HepG2 (cell line): ENCODE data around the gene EEF1AKMT4. TPM values are rescaled to one million over a fixed set of nuclear protein-coding genes. Genes with fewer than 3 reads are reported as not detected.
A peak's percentile ranks its signal among the peaks of the same experiment; 100 is the strongest.

ENCODE experiments used
- ARHGAP35 ChIP-seq: sonication (generic); formaldehyde crosslinking; IDR thresholded peaks from 2 replicates; pipeline ENCODE4 v1.9.0; 2022; ENCODE audit warnings: mild to moderate bottlenecking, inconsistent platforms, moderate library complexity, missing genetic modification reagents, borderline replicate concordance
- ELF1 ChIP-seq: sonication (generic); formaldehyde crosslinking; IDR thresholded peaks from 2 replicates; pipeline ENCODE4 v1.4.0; 2020; ENCODE audit warnings: missing genetic modification reagents
- HNRNPK ChIP-seq: fragments of 200-400 bp; formaldehyde crosslinking; IDR thresholded peaks from 2 replicates; pipeline ENCODE4 v1.6.1; 2018; ENCODE audit warnings: low read length, low read depth, moderate library complexity, mild to moderate bottlenecking; ENCODE audit not compliant: poor library complexity, severe bottlenecking
- HOXA9 ChIP-seq: sonication (generic); formaldehyde crosslinking; IDR thresholded peaks from 2 replicates; pipeline ENCODE4 v1.8.1; 2022; ENCODE audit warnings: missing genetic modification reagents, mild to moderate bottlenecking, moderate library complexity, borderline replicate concordance
- KAT2B ChIP-seq: fragments of 150-350 bp; IDR thresholded peaks from 2 replicates; pipeline ENCODE4 v1.6.1; 2014; ENCODE audit warnings: low read depth, low read length, borderline replicate concordance
- MTA3 ChIP-seq: sonication (generic); formaldehyde crosslinking; IDR thresholded peaks from 2 replicates; pipeline ENCODE4 v1.4.0; 2020; ENCODE audit warnings: missing genetic modification reagents
- MYNN ChIP-seq: sonication (generic); formaldehyde crosslinking; IDR thresholded peaks from 2 replicates; pipeline ENCODE4 v1.4.0; 2020; ENCODE audit warnings: mild to moderate bottlenecking, low read depth, missing genetic modification reagents
- NBN ChIP-seq: fragments of 450-650 bp; conservative IDR thresholded peaks from 2 replicates; pipeline ENCODE4 v1.6.1; 2017
- NFYC ChIP-seq: IDR thresholded peaks from 2 replicates; pipeline ENCODE4 v1.6.1; 2016; ENCODE audit warnings: missing genetic modification reagents, missing compliant biosample characterization
- PLRG1 ChIP-seq: fragments of 450-650 bp; conservative IDR thresholded peaks from 2 replicates; pipeline ENCODE4 v1.6.1; 2016
- POLR2A ChIP-seq, 2 experiments: IDR thresholded peaks; 2 replicates each; pipeline ENCODE4 v1.6.1; 2011; ENCODE audit warnings: low read depth in 2 of 2, low read length in 2 of 2, mild to moderate bottlenecking in 1 of 2, moderate library complexity in 1 of 2; ENCODE audit not compliant: insufficient read depth in 1 of 2
- ZBTB7B ChIP-seq: sonication (generic); formaldehyde crosslinking; IDR thresholded peaks from 2 replicates; pipeline ENCODE4 v1.4.0; 2020; ENCODE audit warnings: missing genetic modification reagents
- ZC3H13 ChIP-seq: sonication (generic); formaldehyde crosslinking; IDR thresholded peaks from 2 replicates; pipeline ENCODE4 v1.8.1; 2023; ENCODE audit warnings: mild to moderate bottlenecking, missing genetic modification reagents, moderate library complexity
- ZKSCAN1 ChIP-seq: fragments of 150-350 bp; IDR thresholded peaks from 2 replicates; pipeline ENCODE4 v1.6.1; 2014; ENCODE audit warnings: low read length
- ZMYM2 ChIP-seq: sonication (generic); formaldehyde crosslinking; IDR thresholded peaks from 2 replicates; pipeline ENCODE4 v1.8.0; 2022; ENCODE audit warnings: mild to moderate bottlenecking, missing genetic modification reagents
- ZNF263 ChIP-seq: sonication (generic); formaldehyde crosslinking; IDR thresholded peaks from 2 replicates; pipeline ENCODE4 v1.4.0; 2020; ENCODE audit warnings: missing genetic modification reagents
- ZNF326 ChIP-seq: sonication (generic); formaldehyde crosslinking; IDR thresholded peaks from 2 replicates; pipeline ENCODE4 v1.4.0; 2020; ENCODE audit warnings: missing genetic modification reagents, borderline replicate concordance
- ZNF335 ChIP-seq: sonication (generic); formaldehyde crosslinking; IDR thresholded peaks from 2 replicates; pipeline ENCODE4 v1.4.0; 2020; ENCODE audit warnings: missing genetic modification reagents
- ZNF431 ChIP-seq: sonication (generic); formaldehyde crosslinking; IDR thresholded peaks from 2 replicates; pipeline ENCODE4 v1.9.0; 2022; ENCODE audit warnings: missing genetic modification reagents, low read depth, mild to moderate bottlenecking, borderline replicate concordance
- ZNF446 ChIP-seq: sonication (generic); formaldehyde crosslinking; IDR thresholded peaks from 2 replicates; pipeline ENCODE4 v1.5.0; 2020; ENCODE audit warnings: mild to moderate bottlenecking, missing genetic modification reagents
- ZNF530 ChIP-seq: sonication (generic); formaldehyde crosslinking; IDR thresholded peaks from 2 replicates; pipeline ENCODE4 v1.5.0; 2020; ENCODE audit warnings: low read depth, mild to moderate bottlenecking, missing genetic modification reagents
- ZNF614 ChIP-seq: IDR thresholded peaks from 2 replicates; pipeline ENCODE4 v1.6.1; 2018; ENCODE audit warnings: missing biosample characterization, missing genetic modification reagents, inconsistent platforms, borderline replicate concordance
- polyA plus RNA-seq, 8 experiments: library from polyadenylated mRNA; depleted of rRNA in 3 of 8; stranded (reverse) in 7 of 8; unstranded in 1 of 8; fragments of >200 nt; fragmentation: Illumina TruSeq in 4 of 8; extraction: Trizol in 4 of 8; gene quantifications; 2 replicates each; pipeline versions ENCODE4 v1.2.1 to v1.2.3, GENCODE V29; 2011 to 2016; ENCODE audit warnings: low read depth in 4 of 8, missing spikeins in 1 of 8, mixed read lengths in 1 of 8; ENCODE audit not compliant: insufficient read depth in 1 of 8
- total RNA-seq, 5 experiments: library from RNA; depleted of rRNA; stranded (reverse); fragments of >200 nt; fragmentation: Illumina TruSeq; extraction: Trizol; gene quantifications; 2 replicates each; pipeline ENCODE4 v1.2.3, GENCODE V29; 2016; ENCODE audit warnings: low read depth in 1 of 5
- TF ChIP-seq, protein P1 (sequence below): sonication (generic); formaldehyde crosslinking; IDR thresholded peaks from 2 replicates; pipeline ENCODE4 v1.5.1; 2020; ENCODE audit warnings: mild to moderate bottlenecking, moderate library complexity, missing genetic modification reagents
- TF ChIP-seq, protein P2 (sequence below): sonication (generic); formaldehyde crosslinking; IDR thresholded peaks from 2 replicates; pipeline ENCODE4 v1.5.1; 2020; ENCODE audit warnings: missing genetic modification reagents, mild to moderate bottlenecking, borderline replicate concordance
- TF ChIP-seq, protein P3 (sequence below): sonication (generic); formaldehyde crosslinking; IDR thresholded peaks from 2 replicates; pipeline ENCODE4 v1.4.0; 2020; ENCODE audit warnings: missing genetic modification reagents
- TF ChIP-seq, protein P4 (sequence below): IDR thresholded peaks from 2 replicates; pipeline ENCODE4 v1.6.1; 2016; ENCODE audit warnings: low read depth, borderline replicate concordance
- TF ChIP-seq, protein P5 (sequence below): sonication (generic); formaldehyde crosslinking; IDR thresholded peaks from 2 replicates; pipeline ENCODE4 v1.8.1; 2023; ENCODE audit warnings: mild to moderate bottlenecking, moderate library complexity, missing genetic modification reagents

EEF1AKMT4 gene
- total and polyA plus RNA-seq, 2 of the 13 experiments (the other 11 are each of a cell fraction or from before 2014, with no cell fraction given): 13.1 to 15.8 TPM

DNA sequence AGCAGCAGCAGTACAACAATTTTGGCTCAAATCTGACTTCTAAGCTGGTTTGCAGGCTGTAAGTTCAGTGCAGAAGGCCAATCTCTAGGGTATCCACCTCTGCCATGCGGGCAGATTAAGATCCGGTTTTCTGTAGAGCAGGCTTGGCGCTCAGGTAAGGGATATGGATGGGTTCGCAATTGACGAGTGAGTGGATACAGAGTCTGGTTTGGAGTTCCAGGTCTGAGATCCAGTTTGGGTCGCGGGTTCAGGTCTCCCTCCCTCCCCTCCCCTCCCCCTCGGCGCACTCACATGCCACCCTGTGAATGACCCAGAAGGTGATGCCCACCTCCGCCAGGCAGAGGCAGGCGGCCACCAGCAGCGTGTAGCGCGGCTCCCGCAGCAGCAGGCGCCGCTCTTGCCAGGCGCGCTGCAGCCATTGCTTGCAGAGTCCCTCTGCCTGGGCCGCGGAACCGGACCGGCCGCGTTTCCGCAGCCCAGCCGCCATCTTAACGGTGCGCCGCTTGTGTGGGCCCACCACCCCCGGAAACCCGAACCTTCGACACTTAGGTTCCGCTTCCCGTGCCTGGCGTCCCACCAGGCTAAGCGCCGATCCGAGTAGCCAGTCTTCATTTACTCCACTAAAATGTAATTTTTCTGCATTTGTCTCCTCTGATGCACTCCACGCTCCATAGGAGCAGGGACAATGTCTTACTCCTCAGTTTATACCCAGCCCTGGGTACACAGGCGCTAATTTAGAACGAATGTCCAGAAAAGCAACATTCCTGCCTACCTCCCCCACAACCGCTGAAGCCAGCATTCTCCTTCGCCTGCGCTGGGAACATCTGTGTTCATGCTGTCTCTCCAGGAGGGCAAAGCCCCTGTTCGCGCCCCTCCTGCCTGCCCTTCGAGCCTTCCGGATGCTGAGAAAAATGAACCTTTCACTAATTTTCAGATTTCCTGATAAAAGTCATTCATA, 739 bp upstream of the EEF1AKMT4 start, which contains the start of gene ALG3 (continued):
- TF ChIP-seq, protein P1, sequence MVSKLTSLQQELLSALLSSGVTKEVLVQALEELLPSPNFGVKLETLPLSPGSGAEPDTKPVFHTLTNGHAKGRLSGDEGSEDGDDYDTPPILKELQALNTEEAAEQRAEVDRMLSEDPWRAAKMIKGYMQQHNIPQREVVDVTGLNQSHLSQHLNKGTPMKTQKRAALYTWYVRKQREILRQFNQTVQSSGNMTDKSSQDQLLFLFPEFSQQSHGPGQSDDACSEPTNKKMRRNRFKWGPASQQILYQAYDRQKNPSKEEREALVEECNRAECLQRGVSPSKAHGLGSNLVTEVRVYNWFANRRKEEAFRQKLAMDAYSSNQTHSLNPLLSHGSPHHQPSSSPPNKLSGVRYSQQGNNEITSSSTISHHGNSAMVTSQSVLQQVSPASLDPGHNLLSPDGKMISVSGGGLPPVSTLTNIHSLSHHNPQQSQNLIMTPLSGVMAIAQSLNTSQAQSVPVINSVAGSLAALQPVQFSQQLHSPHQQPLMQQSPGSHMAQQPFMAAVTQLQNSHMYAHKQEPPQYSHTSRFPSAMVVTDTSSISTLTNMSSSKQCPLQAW: no peak; the same call in 1 of the 2 replicates
- TF ChIP-seq NFYC (CRISPR knock-in tag) (peak; percentile 51), ZNF326 (CRISPR knock-in tag) (0 out of 2 replicates have a peak, but pooled peaks have one; percentile 31), ZNF263 (CRISPR knock-in tag) (peak; percentile 47; the same call in 1 of the 2 replicates), ZNF335 (CRISPR knock-in tag) (peak; percentile 37), NBN (no peak), KAT2B (no peak), HNRNPK (peak; percentile 75), ZC3H13 (peak; percentile 75), ZNF446 (CRISPR knock-in tag) (peak; percentile 90), HOXA9 (CRISPR knock-in tag) (0 out of 2 replicates have a peak, but pooled peaks have one; percentile 1), PLRG1 (no peak), ARHGAP35 (CRISPR knock-in tag) (0 out of 2 replicates have a peak, but pooled peaks have one; percentile 85), ZBTB7B (CRISPR knock-in tag) (peak; percentile 47), ZMYM2 (CRISPR knock-in tag) (0 out of 2 replicates have a peak, but pooled peaks have one; percentile 8), POLR2A (IDR thresholded peaks at IDR 0.05; ENCODE audit: insufficient read depth in 1 of 2, low read depth in 2 of 2, low read length in 2 of 2) (peak in 1 of 2 experiments; percentile 94; a peak in 2 of 4 replicates), MTA3 (no peak), ZNF614 (no peak), ZNF431 (CRISPR knock-in tag) (no peak), ZNF530 (CRISPR knock-in tag) (no peak), ZKSCAN1 (peak; percentile 32; the same call in 1 of the 2 replicates), ELF1 (peak; percentile 72), MYNN (CRISPR knock-in tag) (no peak; the same call in 1 of the 2 replicates)
- TF ChIP-seq, protein P2, sequence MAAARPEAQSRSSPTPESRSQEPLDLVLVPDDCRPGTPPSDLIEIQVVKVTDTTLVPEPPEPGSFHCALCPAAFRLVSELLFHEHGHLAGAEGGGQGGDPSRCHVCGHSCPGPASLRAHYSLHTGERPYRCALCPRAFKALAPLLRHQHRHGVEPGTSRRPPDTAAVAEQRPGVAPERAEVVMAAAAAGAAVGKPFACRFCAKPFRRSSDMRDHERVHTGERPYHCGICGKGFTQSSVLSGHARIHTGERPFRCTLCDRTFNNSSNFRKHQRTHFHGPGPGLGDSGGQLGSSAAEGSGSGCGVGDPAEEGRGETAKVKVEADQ: no peak
- TF ChIP-seq, protein P3, sequence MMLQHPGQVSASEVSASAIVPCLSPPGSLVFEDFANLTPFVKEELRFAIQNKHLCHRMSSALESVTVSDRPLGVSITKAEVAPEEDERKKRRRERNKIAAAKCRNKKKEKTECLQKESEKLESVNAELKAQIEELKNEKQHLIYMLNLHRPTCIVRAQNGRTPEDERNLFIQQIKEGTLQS: peak; percentile 42
- TF ChIP-seq, protein P4, sequence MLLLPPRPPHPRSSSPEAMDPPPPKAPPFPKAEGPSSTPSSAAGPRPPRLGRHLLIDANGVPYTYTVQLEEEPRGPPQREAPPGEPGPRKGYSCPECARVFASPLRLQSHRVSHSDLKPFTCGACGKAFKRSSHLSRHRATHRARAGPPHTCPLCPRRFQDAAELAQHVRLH (CRISPR knock-in tag): peak; percentile 72
- TF ChIP-seq, protein P5, sequence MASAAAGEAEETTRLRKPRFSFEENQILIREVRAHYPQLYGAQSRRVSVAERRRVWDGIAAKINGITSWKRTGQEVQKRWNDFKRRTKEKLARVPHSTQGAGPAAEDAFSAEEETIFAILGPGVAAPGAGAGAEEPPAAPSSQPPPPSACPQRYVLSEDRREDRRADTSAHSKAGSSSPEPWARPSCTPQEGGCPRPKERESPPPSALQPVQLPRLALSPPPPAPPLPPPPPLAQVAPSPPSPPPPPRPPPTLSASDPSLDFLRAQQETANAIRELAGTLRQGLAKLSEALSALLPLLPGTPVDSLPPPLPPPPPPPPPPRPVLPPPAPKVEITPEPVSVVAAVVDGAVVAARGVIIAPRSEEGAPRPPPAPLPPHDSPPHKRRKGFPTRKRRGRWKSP (CRISPR knock-in tag): no peak
